GM21723 (cell line): ENCODE data around the gene ADSL.

Source experiments
- ATAC-seq: cut with Tn5 transposase; IDR thresholded peaks from one replicate; pipeline ENCODE4 v1.9.1; 2021; ENCODE audit warnings: mild to moderate bottlenecking, moderate library complexity; ENCODE audit not compliant: unreplicated experiment

ADSL gene

GRCh38 chr22:40415531-40416266 is 69.4 kb downstream of the ADSL start:
- ATAC-seq = no peak

DNA sequence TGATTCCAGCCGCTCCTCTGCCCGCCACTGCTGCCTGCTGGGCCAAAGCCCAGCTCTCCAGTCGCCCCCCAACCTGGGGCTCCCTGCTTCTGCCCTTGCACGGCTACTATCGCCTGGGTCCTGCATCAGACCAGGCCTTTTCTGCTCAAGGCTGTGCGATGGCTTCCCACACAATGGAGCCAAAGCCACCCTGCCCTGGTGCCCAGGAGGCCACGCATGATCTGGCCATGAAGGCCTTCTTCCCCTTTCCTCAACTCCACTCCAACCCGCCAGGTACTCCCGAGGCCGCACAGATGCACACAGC is 69.9 kb downstream of the ADSL start:
- ATAC-seq = no peak

DNA sequence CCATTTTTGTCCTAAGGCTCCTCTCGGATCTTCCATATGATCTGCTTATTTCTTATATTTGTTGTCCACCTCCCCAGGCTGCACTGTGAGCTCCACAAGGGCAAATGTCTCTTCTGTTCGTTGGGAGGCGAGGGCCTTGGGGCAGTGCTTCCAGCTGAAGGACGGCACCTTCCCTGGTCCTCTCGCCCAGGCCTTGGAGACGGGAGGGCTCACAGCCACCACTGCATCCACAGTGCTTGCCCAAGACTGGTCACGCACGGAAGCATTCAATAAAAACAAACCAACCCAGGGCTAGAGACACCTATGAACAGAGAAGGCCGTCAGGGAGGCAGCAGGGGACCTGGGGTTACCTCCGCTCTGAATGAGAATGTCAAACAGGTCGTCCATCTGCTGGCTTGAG is 70.3 kb downstream of the ADSL start:
- no peak for ATAC-seq

DNA sequence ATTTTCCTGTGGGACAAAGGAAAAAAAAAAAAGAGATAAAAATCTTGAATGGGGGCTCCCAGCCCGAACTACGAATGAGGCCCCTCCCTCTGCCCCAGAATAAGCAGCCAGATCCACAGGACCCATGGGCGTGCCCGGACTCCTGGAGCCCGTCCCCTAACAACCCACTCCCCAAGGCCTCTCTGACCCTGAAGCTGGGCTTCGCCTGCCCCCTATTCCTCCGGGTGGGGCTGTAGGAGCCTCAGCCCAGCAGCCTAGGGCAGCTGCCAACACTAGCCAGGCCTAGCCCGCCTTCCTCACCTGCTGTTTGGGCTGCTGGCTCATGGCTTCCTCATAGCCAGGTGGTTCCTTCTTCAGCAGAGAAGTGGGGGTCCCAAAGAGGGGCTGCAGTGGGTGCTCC is 70.7 kb downstream of the ADSL start:
- no peak for ATAC-seq

DNA sequence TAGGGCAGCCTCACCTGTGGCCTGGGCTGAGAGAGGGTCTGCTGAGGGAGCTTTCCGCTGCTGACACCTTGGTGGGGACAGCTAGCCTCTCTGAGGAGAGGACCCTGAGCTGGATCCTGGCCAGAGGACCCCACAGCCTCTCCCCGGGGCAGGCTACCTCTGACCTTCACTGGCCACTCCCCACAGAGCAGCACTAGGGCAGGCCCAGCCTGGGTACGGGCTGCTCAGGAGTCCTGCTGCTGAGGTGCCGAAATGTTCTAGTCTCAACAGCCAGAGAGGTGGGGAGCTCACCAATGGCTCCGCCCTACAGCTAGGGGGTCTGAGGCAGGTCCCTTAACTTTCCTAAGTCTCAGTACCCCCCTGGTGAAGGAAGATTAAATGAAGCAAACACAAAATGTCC is 71.6 kb downstream of the ADSL start:
- ATAC-seq = no peak

GRCh38 chr22:40418366-40419201 is 72.3 kb downstream of the ADSL start:
- ATAC-seq = no peak

DNA sequence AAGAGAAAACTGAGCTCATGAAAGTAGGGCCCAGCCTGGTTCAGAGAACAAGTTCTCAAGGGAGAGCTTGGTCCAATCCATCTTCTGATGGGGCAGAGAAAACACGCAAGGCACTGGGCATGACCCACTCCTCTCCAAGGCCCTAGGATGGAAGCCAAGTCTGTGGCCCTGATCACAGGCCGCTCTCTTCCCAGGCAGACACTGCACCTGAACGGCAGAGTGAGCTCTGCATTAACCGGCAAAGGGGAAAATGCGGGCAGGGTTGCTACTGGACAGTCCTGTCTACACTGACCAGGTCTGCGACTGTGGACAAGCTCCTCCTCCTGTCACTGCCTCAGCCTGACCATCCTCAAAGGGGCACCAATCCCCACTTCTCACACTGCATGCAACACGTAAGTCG is 73.4 kb downstream of the ADSL start:
- ATAC-seq = no peak

DNA sequence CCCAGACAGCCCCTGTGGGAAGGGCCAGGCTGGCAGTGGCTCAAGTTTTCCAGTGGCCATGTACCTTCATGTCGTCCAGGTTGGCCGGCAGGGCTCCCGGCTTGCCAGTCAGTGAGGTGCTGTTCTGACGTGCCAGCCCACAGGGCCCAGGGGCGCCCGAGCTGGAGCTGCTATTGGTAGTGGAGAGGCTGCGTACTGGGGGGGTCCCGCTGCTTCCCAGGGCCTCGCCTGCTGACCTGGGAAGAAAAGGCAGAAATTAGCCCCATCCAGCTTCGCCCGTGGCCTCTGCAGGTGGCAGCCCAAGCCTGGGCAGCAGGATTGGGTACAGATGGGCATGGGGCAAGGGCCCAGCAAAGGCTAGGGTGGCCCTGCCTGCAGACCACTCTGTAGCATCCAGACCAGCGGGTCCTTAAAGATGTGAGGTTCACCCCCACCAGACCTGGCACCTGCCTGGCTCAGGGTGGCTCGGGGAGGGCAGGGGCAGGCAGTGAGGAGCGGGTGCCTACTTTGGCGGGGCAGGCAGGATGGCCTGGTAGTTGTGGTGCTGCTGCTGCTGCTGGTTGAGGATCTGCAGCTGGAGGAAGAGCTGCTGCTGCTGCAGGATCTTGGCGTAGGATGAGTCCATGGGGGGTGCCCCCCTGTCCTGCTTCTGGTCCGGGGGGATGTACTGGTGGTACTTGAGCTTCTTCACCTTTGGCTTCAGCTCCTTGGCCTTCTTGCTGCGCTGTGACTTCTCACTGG is 74.2 kb downstream of the ADSL start:
- no peak for ATAC-seq

GRCh38 chr22:40421082-40421350 is 74.7 kb downstream of the ADSL start:
- ATAC-seq = no peak

DNA sequence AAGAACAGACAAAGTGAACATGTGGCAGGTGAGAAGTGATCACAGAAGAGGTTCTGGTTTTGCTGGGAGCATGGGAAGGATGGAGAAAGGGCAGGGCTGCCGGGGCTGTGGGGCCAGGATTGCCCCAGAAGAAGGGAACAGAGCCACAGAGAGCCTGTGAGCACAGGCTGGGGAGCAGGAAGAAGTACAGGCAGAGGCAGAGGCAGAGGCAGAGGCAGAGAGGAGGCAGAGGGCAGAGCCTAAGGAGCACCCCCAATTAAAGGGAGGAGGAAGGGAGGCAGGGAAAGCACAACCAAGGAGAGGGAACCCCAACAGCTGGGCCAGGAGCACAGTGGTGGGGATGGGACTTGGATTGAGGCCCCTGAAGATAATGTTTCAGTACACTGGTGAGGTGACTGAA is 75.6 kb downstream of the ADSL start:
- ATAC-seq = no peak

DNA sequence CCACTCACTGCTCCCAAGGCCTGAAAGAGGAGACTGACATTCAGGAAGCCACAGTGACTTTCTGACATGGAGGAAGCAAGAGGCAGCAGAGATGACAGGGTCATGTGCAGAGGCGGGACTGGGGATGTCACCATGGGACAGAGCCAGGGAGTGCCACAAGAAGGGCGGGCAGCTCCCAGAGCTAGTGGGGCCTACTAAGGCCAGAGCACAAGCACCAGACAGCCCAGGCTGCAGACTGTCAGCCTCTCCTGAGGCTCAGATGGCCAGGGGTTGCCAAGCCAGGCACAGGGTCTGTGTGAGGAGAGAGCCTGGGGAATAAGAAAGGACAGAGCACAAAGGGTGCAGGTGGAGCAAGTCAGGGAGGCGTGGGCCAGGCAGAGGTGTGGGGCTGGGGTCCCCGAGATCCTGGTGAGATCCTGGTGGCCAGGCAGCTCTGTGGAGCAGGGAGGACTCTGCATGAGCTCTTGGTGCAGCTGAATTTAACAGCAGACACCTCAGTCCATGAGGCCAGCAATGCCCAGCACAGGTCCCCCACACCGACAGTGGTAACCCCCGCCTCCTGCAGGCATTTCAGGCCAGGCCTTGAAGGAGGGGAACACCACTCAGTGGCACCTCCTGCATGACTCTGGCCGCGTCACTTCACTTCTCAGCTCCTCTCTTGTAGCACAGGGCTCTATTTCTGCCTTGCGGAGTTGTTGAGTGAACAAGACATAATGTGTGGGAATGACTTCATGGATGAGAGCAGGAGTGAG is 76.4 kb downstream of the ADSL start:
- ATAC-seq = no peak

GRCh38 chr22:40423310-40423688 is 77.0 kb downstream of the ADSL start:
- no peak for ATAC-seq

GRCh38 chr22:40423882-40424640 is 77.8 kb downstream of the ADSL start:
- no peak for ATAC-seq

DNA sequence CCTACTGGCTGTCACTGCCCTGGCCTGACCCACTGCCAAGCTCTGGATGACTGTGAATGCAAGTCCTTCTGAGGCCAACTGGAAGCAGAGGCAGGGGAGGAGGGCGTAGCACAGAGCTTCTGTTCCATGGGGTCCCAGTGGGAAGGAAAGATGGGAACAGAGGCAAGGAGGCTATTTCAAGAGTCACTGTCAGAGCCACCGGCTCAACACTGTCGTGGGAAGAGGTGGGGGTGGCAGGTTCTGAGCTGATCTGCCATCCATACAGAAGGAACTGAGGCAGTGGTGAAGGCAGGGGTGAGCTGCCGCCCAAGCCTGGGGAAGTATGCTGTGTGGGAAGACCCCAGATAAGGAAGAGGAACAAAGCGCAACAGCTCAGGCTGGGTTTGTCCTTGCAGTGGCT is 78.8 kb downstream of the ADSL start:
- ATAC-seq = no peak

GRCh38 chr22:40426594-40427333 is 80.5 kb downstream of the ADSL start:
- ATAC-seq = no peak

DNA sequence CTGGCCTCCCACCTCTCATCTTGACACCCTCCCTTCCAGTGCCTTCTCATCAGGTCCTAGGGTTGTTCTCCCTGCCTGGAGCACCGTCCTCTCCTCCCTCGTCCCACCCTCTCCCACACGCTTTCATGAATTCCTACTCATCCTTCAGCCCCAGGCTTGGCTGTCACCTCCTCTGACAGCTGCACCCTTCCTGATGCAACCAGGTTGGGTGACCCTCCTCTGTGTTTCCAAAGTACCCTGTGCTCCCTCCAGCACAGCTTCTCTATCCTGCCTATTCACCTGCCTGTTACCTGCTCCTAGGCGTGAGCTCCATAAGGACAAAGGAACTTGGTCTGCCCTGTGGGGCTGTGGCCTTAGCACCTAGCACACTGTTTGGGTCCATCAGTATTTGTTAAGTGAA is 82.5 kb downstream of the ADSL start:
- ATAC-seq = no peak

- ATAC-seq = no peak
Measured at GRCh38 chr22:40429481-40429880, 83.2 kb downstream of the ADSL start.

GRCh38 chr22:40430991-40431390 is 84.7 kb downstream of the ADSL start:
- no peak for ATAC-seq

- ATAC-seq = no peak
Measured at GRCh38 chr22:40432157-40432556, 85.9 kb downstream of the ADSL start.

DNA sequence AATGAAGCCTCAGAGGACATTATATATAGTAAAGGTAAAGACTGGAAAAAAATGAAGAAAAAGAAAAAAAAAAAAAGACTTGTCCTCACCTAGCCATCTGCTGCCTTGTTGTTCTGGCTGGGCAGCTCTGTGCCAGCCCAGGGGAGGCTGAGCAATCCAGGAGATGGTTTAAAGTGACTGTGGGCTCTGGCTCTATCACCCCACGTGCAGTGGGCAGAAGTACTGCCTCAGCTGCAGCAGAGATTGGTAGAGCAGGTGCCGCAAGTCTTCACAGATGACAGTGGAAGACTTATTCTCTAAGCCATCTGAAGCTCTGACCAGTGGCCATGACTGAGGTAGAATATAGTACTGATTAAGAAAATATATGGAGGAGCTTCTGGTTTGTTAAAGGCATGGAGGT is 86.3 kb downstream of the ADSL start:
- ATAC-seq = no peak
